Activated CD4-positive, alpha-beta T cell treated with anti-CD3 and anti-CD28 coated beads, Interleukin-2, Interleukin-6, amounts not matched to agents 100 ng/mL and 50 ng/mL, durations not matched to agents 16 hours and 8 hours (primary cell): ENCODE data around the gene RPS3.

Source experiments
- DNase-seq: peaks from one replicate; pipeline ENCODE4 v3.0.0-alpha.2; 2020

RPS3 gene

GRCh38 chr11:75420224-75421034, 21.1 kb downstream of the RPS3 start:
- no peak for DNase-seq

GRCh38 chr11:75421035-75421602, 21.8 kb downstream of the RPS3 start:
- DNase-seq: no peak

DNA sequence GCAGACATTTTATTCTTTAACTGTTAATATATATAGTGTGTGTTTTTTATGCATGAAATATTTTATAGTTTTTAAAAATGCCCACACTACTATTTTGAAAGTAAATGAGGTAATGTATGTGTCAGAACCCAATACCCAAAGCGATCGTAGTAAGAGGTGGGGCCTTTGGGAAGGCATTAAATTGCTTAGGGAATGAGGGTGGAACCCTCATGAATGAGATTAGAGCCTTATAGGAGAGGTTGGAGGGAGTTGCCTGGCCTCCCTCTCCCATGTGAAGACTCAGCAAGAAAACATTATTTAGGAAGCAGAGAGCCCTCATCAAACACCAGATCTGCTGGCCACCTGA, 22.6 kb downstream of the RPS3 start:
- DNase-seq: no peak

- no peak for DNase-seq
Measured at GRCh38 chr11:75422248-75423231, 23.2 kb downstream of the RPS3 start.

DNA sequence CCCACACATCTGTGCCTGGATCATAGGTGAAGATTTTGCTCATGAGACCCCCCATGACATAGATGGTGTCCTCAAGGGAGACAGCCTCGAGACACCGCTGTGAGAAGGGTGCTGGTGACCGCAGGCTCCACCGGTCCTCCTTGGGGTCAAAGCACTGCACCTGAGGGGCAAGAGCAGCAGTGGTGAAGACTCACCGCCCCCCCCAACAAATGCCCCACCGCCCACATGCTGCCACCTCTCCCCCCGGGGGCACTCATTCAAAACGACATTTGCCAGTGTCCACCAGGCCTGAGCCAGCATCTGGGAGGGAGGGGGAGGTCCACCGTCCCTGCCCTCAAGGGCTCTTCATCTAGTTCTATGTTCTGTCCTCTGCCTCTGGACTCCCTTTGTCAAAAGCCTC, 24.4 kb downstream of the RPS3 start:
- no peak for DNase-seq

DNA sequence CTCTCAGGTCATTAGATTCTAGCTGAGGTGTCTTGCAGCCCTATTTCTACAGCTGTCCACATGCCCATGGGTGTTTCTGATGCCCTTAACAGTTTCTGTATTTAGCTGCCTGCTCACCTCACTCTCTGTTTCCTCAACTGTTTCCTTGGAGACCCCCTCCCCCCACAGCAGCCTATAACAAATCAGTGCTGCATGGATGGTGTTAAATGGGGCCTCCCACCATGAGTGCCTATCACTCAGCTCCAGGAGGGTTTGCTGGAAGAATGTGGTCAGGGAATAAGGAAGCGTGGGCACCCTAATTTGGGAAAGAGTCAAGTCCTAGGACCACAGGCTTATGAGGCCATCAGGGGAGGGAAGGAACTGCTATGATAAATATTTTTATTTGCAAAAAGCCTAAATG, 25.1 kb downstream of the RPS3 start:
- DNase-seq: no peak

GRCh38 chr11:75425422-75425821, 26.1 kb downstream of the RPS3 start:
- DNase-seq: no peak

DNA sequence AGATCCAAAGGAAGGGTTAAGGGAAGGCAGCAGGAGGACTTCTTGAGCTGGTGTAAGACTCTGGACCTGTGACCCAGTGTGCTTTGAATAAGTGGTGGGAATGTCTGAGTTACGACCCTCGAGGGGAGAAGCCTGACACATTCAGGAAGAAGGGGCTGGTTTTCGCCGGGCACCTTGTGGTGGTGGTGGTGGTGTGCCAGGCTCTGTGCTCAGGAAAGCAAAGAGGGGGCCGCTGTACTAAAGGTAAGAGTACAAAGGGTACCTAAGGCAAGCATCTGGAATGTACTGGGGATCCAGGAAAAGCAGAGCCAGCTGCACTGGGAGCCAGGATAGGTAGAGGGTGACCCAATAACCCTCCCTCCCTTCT, 27.4 kb downstream of the RPS3 start:
- no peak for DNase-seq

- no peak for DNase-seq
Measured at GRCh38 chr11:75427181-75427580, 27.9 kb downstream of the RPS3 start.

DNA sequence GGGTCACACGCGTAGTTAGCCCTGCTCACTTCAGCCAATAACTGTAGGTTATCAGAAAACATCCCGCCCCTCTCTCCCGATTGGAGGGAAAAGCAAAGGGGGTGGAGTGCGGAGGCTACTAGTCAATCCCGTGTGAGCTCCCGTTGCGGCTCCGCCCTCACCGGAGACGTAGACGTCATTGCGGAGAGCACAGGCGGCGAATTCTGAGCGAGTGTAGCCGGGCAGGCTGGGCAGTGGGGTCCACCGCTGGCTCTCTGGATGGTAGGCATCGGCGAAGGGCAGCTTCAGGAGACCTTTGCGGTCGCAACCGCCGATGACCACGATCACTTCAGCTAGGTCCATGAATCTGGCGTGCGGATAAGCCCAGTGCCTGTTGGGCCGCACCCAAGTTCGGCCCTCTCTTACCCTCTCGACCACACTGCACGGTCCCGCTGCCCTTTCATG, 29.0 kb downstream of the RPS3 start:
- DNase-seq: peak; percentile 42

- DNase-seq: no peak
Measured at GRCh38 chr11:75428989-75429640, 29.8 kb downstream of the RPS3 start.

DNA sequence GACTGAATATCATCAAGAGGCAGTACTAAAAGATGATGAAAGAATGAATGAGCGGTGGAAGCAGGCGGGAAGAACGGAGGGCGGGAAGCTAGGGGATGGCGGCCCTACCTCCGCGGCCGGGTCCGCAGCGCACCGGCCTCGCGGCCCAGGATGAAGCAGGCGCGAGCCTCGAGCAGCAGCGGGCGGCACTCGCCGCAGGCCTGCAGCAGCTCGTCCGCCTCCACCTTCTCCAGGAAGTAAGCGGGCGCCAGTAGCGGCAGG, 30.3 kb downstream of the RPS3 start:
- DNase-seq: no peak

GRCh38 chr11:75429902-75430713, 30.8 kb downstream of the RPS3 start:
- DNase-seq: peak; percentile 63

GRCh38 chr11:75430714-75431532, 31.6 kb downstream of the RPS3 start:
- DNase-seq: no peak

DNA sequence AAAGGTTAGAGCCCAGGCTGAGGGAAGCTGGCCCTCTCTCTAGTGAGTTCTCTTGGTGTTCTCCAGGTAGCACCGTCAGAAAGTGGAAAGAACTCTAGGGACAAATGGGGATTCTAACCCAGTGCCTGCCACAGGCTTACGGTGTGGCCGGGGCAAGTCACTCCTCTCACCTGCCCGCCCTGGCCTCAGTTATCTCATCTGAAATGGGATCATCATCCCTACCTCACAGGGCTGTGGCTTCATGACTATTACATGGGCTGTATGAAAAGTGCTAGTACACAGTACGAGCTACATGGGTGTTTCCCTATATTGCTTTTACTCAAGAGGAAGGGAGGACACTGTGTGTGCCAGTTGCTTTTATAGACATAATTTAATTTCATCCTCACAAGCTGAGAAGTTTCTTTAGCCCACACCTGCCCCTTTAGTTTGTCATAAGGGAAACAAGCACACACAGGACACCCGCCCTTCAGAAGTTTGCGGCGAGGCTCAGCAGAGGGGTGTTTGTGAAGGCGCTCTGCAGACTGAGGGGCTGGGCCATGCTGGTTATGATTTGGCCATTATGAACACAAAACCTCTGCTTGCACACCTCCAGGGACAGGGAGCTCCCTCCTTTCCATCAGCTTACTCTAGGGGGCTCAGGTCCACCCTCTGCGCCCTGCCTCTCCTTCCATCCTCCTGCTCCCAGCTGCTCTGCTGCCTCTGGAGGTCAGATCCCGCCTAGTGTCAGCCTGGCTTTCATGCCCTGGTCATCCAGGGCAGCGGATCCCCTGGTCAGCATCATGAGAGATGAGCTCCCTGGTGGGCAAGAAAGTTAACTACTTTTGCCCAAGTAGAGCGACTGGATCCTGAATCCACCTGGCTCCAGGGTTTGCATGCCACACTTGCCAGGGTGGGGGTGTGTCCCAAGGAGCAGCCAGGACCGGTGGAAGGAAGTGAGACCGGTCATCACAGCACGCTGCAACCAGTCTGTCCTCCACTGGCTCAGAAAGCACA, 32.5 kb downstream of the RPS3 start:
- no peak for DNase-seq

- DNase-seq: no peak
Measured at GRCh38 chr11:75432911-75433321, 33.6 kb downstream of the RPS3 start, which contains the start of gene KLHL35. Gene KLHL35 (minus strand): TSS chr11:75433203. CDS start chr11:75430629, 2,574 bp downstream.

DNA sequence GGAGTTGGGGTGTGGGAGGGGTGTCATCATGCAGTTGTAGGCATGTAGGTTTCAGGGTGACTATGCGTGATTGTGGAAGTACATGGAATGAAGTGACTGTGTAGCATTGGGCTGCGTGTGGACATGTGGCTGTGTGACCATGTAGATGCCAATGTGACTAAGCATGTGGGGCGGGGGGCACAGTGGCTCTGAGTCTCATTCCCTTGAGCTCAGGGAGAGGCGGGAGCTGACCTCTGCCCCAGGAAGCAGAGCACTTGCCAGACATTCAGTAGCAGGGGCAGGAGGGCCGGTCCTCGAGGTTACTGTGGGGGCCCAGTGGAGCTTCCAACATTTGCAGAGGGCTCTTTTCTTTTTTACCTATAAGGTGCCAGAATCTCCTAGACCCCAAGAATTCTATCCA, 34.1 kb downstream of the RPS3 start:
- no peak for DNase-seq

GRCh38 chr11:75434051-75434450, 34.7 kb downstream of the RPS3 start:
- DNase-seq: no peak

DNA sequence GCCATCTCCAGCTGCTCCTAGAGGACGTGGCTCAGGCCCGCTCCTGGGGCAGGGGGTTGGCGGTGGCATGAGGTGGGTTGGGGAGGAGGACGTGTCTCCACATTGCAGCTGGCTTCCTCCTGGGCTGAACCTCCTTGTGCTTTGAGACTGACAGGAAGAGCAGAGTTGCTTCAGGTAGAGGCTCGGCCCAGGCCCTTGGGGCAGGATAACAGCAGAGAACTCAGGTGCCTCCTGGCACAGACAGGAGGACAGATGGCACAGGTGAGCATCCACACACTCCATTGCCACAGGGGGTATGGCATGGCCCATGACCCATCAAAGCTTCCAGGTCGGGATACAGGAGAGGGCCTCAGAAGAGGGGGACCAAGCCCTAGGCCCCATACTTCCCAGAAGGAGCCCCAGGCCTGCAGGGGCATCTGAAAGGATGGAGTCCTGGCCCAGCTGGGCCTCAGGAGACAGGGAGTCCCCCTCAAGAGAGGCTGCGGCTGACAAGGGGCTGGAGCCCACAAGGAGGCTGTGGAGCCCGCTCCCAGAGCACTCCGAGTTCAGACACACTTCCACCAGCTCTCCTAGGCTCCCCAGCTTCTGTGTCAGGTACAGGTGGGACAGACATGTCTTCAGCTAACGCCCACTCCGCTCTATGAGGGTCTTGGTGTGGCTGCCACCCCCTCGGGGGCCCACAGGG, 35.7 kb downstream of the RPS3 start:
- no peak for DNase-seq

- no peak for DNase-seq
Measured at GRCh38 chr11:75435571-75435925, 36.2 kb downstream of the RPS3 start.
